GM18498 (cell line): ENCODE data around the gene B9D1.

Source experiments
- ATAC-seq: cut with Tn5 transposase; IDR thresholded peaks from one replicate; pipeline ENCODE4 v1.9.1; 2021; ENCODE audit warnings: mild to moderate bottlenecking, moderate library complexity; ENCODE audit not compliant: unreplicated experiment

Gene B9D1

GRCh38 chr17:19377602-19378415 lies 15.3 kb upstream of the B9D1 start:
- peak; percentile 94 for ATAC-seq

GRCh38 chr17:19376811-19377210 lies 14.3 kb upstream of the B9D1 start:
- no peak for ATAC-seq

- no peak for ATAC-seq
Measured at GRCh38 chr17:19375732-19376131, 13.2 kb upstream of the B9D1 start.

DNA sequence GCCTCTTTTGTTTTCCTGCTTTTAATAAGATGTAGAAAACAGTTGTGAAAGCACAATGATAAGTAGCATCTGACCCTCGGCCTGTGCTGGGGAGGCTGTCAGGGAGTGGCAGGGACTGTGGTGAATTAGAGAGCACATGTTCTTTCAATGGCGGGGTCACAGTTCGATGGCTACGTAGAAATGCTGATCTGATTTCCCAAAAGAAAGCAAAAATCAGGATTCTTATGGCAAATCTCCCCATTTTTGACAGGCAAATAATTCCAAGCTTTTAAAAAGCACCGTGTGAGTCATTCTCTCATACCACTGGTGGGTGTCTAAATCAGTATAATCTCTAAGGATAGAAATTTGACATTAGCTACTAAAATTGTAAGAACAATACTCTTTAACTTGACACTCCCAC lies 11.6 kb upstream of the B9D1 start:
- ATAC-seq = no peak

DNA sequence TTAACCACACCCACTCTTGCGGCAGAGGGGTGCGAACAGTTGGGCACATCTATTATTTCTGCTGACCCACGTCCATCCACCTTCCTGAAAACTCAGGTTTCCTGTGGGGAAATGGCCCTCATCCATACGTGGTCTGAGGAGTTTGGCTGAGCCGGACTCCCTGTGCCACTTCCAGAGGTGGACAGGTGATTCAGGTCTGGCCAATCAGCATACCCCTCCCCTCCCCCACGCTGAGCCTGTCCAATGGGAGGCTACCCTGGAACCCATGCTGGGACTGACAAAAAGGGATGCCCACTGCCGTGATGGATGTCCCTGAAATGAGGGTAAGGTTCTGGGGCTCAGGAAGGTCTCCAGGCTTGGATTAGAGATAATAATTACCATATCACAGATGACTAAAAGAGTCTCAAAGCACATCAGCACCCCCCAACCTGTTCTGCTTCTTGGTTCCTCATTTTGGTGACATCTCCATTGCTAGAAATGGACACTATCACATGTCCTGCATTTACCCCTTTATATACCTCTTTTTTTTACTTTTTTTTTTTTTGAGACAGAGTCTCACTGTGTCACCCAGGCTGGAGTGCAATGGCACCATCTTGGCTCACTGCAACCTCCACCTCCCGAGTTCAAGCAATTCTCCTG lies 10.5 kb upstream of the B9D1 start:
- ATAC-seq = no peak

GRCh38 chr17:19372439-19372838 lies 9.9 kb upstream of the B9D1 start:
- no peak for ATAC-seq

GRCh38 chr17:19372011-19372370 lies 9.5 kb upstream of the B9D1 start:
- ATAC-seq = no peak

- peak; percentile 9 for ATAC-seq
Measured at GRCh38 chr17:19371259-19372010, 8.9 kb upstream of the B9D1 start.

GRCh38 chr17:19370493-19370960 lies 8.0 kb upstream of the B9D1 start:
- ATAC-seq = peak; percentile 57

DNA sequence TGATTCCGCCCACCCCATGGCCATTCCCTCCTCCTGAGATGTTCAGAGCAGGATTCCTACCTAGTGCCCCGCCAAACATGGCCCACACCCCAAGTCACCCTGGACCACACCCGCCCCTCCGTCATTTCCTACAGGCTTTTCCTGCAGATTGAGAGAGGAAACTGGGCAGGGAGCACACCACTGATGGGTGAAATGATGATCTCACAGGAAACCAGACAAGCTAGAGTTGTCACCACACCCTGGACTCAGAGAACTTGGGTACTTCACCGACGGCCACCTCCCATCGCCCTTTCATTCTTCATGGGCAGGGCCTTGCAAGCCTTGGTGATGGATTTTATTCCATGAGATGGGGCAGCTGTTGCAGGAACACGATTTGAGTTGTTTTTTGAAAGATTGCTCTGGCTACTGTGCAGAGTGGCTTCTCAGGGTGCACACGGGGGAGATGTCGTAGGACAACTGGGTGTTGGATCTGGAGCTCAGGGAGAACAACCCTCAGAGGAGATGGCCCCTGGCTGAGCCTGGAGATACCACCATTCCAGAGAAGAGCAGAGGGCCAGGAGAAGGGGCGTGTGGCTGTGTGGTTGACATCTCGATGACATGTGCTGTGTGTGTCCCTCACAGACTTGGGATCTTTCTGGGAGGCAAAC lies 7.4 kb upstream of the B9D1 start:
- no peak for ATAC-seq

GRCh38 chr17:19369107-19369778 lies 6.7 kb upstream of the B9D1 start:
- ATAC-seq = no peak

DNA sequence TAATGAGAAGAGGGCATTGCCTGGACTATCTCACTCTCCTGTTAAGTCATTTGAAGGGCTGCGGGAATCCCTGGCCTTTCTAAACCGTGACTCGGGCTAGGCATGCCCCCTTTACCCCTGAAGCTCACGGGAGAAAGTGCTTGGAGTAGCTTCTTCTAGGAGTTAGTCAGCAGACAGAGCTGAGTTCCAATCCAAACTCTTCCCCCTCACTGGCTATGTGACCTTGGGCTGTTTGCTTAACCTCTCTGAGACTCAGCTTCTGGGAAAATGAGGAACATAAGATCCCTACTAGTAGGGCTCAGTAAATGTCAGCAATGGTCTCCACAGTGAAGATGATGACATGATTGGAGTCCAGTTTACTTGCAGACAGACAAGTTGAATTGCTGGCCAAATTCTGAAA lies 5.7 kb upstream of the B9D1 start:
- no peak for ATAC-seq

DNA sequence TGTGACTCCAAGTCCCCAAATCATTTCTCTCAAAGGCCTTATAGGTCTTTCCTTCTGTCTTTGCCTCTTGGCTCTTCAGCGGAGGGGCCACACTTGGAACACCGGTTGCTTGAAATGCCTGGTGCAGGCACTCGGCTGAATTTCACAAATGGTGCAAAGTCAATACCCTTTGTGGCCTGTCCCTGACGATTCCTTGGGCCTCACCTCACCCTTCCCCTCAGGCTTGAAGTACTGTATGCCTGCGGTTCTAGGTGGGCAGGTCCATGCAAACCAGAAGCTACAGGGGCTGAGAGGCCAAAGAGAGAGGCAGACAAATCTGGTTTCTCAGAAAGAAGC lies 4.1 kb upstream of the B9D1 start:
- ATAC-seq = no peak

- no peak for ATAC-seq
Measured at GRCh38 chr17:19365833-19366636, 3.5 kb upstream of the B9D1 start.

DNA sequence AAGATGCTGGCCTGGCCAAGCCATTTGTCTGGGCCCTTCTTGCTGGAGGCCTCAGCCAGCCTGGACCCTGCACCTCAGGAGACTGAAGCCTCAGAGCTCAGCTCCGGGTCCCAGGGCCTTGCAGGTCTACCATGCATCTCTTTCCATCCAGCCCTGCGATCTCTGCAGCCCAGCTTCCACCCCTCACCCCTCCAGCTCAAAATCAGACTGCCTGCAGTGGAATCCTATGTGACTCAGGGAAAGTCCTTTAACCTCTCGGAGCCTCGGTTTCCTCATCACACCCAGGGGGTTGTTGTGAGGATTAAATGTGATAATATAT lies 2.9 kb upstream of the B9D1 start:
- no peak for ATAC-seq

- ATAC-seq = no peak
Measured at GRCh38 chr17:19364699-19365498, 2.4 kb upstream of the B9D1 start.

DNA sequence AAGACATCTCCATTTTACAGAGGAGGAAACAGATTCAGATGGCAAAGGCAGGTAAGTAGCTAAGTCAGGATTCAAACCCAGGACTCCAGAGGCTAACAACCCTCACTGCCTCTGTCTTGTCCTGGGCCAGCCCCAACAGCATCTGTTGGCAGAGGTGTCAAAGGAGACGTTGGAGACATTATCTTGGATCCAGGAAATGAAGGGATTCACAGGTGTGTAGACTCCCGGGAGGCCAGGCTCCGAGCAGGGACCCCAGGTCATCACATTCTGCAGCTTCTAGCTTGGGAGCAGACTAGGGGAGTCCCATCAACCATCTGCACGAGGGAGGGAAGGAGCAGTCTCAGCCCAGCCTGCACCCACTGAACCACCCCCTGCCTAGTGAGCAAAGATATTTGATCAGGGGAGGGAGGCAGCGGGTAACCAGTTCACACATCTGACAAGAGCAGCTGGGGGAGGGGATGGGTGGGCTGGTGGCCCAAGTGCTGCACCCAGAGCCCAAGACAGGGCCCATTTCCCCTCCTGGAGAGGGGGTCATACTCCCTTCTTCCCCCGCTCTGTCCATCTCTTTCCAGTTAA lies 1.0 kb upstream of the B9D1 start:
- no peak for ATAC-seq

DNA sequence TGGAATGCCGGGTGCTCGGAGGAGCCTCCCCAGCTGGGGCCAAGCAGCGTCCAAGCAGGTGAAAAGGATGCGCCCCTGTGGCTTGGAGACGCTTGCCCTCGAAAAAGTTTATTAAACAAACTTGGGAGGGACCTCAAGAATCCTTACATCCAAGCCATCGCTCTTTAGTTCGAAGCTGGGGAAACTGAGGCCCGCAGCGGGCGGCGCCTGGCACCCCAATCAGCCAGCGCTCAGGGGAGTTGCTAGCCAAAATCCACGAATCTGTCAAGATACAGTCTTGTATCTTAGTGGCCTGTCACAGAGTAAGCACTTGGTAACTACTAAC lies 553 bp upstream of the B9D1 start:
- no peak for ATAC-seq

DNA sequence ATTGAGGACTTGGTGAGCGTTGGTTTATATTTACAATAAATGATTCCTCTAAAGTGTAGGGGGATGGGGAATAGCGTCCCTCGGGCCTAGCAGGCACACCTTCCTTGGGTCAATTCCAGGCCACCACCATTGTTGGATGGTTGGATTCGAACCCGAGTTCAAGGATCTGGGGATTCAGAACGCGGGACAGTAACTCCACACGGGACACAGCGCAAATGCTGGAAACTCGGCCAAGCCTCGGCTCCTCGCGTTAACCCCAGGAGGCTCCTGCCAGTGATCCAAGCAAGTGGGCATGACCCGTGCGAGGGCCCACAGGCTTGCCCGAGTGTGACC lies 613 bp downstream of the B9D1 start:
- ATAC-seq = no peak
